ENCODE results near the gene STMN1.

STMN1 gene

DNA sequence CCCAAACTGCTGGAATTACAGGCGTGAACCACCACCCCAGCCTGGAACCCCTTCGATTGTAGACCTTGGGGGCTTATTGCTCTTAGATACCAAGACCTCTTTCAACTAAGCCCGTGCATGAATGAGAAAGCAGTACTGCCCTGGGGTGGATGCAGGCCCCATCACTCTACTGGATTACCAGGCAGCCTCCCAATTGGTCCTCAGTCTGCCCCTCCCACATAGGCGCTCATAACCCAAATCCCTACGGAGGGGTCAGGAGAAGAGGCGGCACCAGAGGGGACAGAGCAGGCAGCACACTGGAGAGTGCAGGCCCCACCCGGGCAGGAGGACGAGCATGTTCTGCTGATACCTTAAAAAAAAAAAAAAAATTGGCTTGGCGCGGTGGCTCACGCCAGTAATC is 12.4 kb upstream of the STMN1 start:
- DNase-seq: no peak

DNA sequence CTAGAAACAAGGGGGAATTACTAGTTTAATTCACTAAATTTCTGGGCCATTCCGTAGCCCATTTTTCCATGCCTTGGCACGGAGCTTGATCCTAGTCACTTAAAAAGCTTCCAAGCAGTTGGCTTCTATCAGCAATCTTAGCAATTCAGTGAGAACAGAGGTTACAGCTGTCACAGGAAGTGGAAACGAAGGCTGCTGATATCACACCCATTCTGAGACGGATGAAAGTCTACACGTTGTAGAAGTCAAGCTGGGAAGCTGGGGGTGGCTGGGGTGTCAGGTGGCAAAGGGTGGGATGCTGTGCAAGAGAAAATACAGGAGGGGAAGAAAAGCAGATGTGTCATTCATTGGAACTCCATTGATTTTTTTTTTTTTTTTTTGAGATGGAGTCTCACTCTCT is 11.8 kb upstream of the STMN1 start:
- no peak for DNase-seq

DNA sequence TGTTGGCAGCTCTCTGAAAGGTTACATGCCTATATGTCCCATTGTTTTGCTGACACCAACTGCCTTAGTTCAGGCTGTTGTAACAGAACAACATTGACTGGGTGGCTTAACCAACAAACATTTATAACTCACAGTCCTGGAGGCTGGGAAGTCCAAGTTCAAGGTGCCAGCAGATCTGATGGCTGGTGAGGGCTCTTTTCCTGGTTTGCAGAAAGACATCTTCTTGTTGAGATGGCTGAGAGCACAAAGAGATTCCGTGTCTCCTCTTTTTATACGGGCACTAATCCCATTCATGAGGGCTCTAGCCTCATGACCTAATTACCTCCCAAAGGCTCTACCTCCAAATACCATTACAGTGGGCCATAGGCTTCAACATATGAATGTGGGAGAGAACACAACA is 10.2 kb upstream of the STMN1 start:
- no peak for DNase-seq

DNA sequence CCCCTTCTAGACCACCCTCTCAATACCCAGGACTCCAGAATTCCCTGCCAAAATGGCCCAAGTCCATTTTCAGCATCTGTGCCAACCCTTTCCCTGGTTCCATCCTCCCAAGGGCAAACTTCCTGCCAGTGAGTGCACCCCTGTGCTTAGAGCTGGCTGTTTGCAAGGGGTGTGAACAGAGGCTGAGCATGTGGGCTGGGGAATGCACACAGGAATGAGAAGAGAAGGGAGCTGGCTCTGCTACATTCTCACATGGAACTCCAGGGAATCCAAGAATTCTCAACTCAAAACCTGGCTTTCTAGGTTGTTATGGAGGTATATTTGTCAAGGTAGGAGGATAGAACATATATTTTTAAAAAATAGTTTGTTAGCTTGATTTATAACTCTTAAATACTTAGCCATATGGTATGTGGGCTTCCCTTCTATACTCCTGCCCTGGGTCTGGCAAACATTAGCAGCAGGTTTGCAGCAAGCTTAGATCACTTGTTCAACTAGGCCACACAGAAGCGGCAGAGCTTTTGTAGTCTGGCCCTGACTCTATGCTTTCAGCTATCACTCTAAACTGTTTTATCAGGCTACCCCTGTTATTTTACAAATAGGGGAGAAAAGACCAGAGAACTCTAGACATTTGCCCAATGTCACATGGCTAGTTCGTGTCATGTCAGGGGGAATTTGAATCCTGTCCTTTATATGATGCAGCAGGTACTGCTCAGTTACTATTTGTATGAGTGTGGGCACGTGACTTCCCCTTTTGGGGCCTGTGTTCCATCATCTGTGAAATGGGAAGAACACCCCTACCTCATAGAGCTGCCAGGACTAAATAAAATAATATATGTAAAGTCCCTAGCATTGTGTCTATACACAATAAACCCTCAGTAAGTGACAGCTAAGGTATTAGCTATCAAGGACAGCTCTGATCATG is 8.1 kb upstream of the STMN1 start:
- DNase-seq: peak; percentile 67

DNA sequence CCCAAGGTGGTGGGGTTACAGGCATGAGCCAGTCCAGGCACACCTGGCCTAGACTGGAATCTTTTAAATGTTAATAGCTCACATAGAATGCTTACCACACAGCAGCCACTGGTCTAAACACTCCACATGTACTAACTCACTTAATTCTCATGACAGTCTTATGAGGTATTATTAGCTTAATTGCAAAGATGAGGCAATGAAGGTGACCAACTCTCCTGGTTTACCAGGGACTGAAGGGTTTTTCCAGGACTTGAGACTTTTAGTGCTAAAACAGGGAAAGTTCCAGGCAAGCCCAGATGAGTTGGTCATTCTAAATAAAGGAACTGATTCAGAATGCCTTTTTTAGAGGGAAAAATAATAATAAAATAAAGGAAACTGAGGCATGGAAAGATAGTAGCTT is 7.0 kb upstream of the STMN1 start:
- no peak for DNase-seq

DNA sequence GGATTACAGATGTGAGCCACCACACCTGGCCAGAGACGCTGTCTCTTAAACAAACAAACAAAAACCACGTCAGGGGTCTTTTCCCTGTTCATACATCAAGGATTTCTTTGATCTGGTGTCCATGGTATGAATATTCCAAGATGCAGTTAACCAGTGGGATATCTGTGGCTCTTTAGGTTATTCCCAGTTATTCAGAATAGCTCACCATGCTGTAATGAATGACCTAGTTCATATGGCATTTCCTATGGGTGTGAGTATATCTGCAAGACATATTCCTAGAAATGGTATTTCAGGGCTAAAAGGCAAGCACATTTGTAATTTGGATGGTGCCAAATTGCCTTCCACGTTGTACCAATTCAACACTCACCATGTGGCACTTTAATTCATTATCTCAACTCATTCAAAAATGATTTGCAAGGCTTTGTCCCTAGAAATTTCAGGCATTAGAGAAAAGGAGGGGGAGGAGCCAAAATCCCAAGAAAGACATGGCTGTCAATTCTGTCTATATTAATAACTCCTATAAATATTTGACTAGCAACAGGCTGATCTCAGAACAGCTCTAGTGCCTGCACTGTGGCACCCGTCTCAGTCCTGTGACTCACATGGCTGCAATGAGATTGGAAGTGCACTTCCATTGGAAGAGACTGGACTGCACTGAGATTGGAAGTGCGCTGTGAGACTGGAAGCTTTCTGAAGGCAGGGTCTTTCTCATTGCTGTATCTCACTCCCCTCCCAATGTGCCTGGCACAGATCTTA is 6.0 kb upstream of the STMN1 start:
- DNase-seq: no peak

DNA sequence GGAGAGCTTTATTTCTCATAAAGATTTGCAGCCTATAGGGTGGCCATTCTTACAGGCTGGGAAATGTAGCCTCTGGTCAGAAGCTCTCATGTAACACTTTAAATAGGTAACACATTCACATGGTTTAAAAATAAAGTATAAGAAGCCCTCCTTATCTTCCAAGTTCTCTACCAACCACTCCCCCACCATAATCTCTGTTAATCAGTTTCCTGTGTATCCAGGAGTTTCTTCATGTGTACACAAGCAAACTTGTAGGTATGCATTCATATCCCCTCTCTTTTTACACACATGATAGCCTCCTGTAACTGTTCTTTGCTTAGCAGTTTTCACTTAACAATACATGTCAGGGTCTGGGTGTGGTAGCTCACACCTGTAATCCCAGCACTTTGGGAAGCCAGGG is 4.9 kb upstream of the STMN1 start:
- no peak for DNase-seq

DNA sequence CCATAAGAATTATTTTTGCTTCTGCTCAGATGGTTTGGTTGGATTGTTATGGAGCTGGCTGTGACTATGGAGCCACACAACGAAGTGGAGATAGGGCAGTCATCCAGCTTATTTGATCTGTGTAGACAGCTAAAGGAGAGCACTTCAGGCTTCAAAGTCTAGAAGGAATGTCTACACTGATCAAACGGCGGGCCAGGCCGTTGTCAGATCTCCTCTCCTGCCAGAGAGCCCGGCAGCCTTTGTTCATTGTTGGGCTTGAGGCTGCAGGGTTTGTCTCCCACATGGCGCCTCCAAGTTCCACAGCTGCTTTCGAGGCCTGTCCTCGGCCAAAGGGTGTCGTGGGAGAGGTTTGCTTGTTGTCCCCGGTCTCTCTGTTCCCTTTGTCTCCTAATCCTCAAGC is 2.8 kb upstream of the STMN1 start:
- no peak for DNase-seq

DNA sequence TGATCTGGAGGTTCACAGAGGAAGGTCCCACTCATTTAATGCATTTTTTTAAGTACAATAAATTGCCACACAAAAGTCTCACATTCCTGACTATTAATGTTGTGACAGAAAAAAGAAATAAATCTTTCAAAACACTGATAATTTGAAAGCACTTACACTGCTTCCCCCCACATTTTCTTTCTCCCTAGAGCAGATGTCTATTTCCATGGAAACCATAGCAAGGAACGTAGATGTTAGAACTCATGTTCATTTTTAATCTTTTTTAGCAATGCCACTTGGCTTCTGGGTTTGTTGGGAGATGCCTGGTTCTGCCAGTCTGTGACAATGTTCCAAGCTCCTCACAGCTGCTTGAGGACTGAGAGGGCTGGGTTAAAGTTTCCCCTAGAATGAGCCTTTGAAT is 1.9 kb upstream of the STMN1 start:
- no peak for DNase-seq

DNA sequence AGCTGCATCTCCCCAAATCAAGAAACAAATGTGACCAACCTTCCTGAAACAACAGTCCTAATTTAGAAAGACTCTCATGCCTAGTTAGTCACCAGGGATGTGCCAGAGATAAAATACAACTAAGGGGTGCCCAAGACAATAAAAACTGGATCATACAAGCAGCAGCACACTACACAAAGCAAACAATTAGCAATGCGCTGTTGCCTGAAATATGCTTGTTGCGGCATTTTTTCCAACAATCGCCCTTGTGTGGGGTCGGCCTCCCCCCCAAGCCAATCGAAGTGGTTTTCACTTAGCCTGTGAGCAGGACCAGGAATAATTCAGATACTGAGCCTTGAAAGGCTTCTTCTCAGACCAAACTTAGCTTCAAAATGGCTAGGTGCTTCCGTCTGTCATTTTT is 1.4 kb upstream of the STMN1 start:
- no peak for DNase-seq

DNA sequence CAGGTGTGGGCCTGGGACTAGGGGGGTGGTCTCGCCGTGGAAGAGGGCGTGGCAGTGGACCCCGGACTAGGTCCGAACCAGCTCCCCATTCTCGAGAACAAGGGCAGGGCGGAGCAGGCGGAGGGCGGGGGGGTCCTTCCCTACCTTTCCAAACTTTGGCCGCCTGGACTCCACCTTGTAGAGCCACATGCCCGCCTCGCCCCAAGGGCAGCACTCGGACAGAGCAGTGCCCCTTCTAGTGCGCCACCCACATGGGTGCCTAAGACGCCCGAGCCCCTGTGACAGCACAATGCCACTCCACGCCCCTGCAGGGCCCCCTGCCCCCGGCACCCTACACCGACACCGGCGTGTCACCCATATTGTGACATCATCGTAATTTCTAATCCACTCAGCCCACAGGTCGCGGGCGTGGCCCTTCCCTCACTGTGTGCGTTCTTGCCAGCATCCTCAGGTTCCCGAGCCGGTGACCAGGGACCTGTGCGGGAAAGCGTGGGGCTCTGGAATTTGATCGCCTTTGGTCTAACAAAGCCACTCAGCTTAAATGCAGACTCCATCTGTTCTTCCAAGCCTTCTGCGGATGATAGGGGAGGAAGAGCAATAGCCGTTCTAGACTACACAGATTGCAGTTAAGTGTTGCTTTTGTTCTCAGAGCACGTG is 553 bp upstream of the STMN1 start:
- peak; percentile 70 for DNase-seq

DNA sequence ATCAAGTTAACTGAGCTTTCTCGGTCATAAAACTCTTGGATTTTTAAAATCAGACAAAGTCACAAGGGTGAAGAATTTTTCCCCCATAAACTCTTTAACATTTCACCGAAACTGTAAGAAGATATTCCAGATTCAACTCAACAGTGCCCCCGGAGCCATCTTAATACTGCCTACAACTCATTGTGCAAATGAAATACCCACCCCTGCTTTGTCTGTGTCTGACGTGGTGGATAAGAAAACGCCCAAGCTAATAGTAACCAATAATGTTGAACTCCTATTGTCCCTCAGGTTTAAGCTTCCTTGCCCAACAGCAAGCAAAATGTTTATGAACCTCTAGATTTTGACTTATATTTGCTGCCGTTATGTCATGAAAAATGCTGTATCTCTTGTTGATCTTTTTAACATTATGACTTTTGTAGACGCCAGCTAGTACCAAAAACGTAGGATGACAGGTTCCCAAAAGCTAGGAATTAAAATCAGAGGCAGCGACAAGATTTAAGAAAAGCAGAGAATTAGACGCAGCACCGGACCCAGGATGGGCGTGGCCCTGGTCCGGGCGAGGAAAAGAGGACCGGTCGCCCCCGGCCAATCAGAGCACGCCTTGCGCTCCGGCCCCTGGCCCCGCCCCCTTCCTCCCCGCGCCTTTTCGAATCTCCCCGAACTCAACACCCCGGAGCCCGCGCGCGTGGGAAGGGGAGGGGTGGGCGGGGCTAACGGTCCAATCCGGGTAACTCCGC is 1.1 kb downstream of the STMN1 start:
- peak; percentile 96 for DNase-seq

DNA sequence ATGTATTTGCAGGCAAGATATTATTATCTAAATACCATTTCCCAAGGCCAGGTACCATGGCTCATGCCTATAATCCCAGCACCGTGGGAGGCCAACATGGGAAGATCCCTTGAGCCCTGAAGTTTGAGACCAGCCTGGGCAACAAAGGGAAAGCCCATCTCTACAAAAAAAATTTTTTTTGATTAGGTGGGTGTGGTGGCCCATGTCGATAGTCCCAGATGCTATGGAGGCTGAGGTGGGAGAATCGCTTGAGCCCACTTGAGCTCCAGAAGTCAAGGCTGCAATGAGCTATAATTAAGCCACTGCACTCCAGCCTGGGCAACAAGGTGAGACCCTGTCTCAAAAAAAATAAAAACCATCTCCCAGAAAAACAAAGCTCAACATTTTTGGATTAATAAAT is 2.2 kb downstream of the STMN1 start:
- DNase-seq: no peak

DNA sequence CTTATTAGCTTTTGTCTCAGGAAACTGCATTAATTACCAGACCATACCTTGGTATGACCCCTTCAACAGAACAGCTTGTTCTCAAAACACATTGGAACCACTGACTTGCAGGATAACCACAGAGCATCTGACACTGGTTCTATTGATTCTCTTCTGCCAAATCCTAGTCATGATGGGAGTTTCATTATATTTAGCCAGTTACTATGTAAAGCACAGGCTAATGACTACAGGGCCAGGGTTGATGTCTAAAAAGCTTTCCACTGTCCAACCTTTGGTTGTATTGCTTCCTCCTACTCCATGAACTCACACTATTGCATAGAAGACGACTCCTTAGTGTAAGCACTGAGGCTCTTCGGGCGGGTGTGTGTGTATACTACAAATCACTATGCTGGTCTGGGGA is 3.8 kb downstream of the STMN1 start:
- no peak for DNase-seq

DNA sequence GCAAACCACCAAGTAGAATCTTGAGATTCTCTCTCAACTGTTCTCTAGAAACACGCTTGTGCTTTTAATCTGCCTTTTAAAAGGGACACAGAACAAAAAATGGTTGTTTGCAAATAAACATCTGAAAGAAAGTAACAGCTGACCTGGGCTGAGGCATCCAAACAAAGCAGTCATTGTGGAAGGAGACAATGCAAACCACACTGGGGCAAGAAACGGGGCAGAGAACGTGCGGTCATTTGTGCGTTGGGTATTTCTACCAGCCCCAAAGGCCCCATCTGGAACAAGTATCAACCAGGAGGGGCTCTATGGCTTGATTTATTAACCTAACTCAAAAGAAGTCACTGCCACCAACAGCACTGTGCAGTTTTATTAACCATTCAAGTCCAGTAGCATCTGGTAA is 6.0 kb downstream of the STMN1 start:
- no peak for DNase-seq

DNA sequence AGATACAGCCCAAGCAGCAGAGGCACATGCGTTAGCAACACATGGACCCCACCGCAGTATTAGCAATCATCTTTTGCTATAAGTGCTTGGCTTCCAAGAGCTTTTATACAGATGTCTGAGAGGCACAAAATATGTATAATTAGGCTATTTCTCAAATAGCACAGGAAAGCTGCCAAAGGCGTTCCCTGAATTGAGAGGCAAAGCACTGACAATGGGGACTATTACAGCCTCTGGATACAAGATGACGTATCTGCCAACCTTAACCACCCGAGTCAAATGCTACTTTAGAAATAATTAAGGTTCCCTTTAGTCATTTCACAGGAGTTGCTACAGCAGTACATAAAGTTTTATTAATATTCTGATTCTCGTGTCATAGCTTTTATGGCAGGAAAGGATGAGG is 6.4 kb downstream of the STMN1 start:
- DNase-seq: no peak

DNA sequence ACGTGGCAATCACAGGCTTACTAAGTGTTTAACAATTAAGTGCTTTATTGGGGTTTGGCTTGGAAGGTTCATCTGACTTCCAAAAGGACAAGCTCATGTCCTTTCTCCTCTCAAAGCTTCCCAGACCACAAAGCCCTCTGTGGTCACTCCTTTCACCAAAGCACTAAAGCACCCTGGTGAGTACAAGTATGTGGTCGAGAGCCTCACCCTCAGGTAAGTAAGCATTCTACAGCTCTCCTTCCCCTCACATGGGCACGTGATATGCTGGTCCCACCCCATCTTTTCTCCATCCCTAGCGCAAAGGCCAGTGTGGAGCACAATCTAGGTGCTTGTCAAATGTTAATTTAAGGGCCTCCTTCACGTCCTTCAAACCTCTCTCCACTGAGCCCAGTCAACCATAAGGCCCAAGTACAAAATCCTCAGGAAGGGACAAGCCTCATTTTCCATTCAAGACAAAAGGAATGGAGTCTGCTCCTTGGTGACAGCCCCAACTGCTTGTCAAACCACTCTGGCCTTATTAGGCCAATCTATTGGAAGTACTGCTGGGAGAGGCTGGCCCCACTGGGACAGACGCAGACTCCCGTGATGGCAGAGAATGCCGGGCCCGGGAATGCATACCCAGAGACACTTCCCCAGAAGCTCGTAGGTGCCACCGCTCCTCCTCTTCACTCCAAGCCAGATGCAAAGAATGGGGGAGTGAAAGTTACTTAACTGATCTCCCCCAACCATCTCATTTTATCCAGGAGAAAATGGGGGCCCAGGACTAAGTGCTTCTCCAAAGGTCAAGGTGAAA is 7.8 kb downstream of the STMN1 start:
- no peak for DNase-seq

DNA sequence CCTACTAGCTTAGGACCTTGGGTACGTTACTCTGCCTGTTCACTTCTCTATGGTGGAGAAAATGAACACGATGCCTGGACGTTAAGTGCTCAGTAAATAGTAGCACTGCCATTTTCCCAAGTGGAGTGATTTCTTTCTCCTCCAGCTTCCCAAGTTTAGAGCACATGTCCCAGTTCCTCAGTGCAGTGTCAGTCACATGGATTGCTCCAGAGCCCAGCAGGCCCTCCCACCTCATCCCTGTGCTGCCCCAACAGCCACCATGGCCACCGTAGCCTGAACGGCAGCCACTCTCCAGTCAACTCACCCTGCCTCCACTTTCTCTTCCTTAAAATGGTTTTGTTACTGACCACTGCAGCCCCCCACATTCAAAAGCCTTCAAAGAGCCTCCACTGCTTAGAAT is 8.5 kb downstream of the STMN1 start:
- DNase-seq: no peak

DNA sequence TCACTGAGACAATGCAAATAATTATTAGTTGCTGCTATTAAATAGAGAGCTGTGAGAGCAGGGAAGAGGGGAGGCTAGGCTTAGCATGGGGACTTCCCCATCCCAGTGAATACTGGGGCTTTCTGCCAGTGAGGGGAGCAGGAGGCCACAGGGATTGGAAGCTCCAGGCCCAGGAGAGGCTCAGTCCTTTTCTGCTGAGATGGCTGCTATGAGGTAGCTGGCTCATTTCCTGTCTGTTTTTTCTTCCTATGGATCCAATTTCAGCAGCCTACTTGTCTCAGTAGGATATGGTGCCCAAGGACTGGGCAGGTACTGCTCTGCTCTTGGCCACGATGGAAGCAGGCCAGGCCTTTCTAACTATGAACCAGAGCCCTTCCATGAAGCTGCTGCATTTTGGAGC is 10.0 kb downstream of the STMN1 start:
- DNase-seq: no peak

DNA sequence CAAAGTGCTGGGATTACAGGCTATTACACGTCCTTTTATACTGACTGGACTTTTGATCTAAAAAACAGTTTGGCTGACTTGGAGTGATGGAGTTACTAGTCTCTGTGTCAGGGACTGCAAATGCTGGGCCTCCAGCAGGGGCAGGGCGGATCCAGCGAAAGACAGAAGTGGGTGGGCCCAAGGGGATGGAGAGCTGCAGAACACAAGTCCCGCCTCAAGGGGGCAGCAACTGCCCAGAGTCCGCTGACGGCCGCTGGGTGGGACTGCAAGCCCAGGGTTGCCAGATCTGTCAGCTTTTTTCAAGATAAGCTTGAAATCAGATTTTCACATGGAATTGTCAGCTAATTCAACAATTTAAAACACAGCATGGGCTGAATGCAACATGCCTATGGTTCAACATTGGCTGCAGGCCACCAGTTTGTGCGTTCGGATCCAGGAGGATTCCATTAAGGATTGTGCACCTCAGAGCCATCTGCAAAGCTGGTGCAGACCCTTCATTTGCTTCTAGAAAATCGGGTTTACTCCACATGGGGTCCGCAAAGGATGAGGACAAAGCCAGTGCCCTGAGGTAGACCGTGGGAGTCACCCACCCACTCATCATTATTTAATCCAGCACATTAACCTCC is 10.7 kb downstream of the STMN1 start:
- peak; percentile 95 for DNase-seq

DNA sequence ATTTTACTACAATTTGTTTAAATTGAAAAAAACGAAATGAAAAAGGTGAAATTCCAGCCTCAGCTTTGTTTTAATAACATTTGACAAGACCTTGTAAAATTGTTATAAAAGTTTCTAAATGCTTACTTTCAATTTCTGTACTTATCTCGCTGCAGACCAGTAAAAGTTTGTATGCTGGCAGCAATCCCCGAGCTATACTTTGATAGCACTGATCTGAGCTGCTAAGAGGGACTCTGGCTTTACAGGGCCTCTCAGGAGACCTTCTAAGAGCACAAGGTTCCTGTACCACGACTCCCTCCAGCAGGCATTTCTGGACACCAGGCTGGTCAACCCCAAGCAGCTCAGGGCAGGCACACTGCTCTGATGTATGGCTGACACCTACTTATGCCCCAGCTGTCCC is 13.1 kb downstream of the STMN1 start:
- DNase-seq: no peak

DNA sequence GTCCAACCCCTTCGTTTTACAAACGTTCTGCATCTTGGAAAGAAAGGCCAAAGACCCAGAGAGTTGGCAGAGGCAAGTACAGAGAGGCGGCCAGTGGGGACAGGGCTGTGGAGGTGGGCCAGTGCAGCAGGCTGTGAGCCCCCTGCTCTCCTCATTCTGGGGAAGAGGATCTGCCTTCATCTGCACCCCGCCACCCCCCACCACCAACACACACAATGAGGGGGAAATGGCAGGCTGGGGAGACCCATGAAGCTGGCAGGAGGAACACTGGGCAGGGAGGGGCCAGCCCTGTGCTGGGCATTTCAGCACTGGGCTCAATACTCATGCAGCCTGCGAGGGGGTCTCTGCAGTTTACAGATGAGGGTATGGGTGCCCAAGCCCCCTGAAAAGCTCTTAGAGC is 14.6 kb downstream of the STMN1 start:
- no peak for DNase-seq

All from islet precursor cell (in vitro differentiated cells).